GM18870 (cell line): ENCODE results near the gene XCR1.
"Not testable (repeated sequence)": the region's sequence is repeated elsewhere in the genome, so short reads cannot be mapped to it uniquely, and the experiment has no call there.

Source experiments
- ATAC-seq: cut with Tn5 transposase; IDR thresholded peaks from one replicate; pipeline ENCODE4 v1.9.1; 2021; ENCODE audit warnings: moderate library complexity; ENCODE audit not compliant: unreplicated experiment

XCR1 gene, protein sequence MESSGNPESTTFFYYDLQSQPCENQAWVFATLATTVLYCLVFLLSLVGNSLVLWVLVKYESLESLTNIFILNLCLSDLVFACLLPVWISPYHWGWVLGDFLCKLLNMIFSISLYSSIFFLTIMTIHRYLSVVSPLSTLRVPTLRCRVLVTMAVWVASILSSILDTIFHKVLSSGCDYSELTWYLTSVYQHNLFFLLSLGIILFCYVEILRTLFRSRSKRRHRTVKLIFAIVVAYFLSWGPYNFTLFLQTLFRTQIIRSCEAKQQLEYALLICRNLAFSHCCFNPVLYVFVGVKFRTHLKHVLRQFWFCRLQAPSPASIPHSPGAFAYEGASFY

DNA sequence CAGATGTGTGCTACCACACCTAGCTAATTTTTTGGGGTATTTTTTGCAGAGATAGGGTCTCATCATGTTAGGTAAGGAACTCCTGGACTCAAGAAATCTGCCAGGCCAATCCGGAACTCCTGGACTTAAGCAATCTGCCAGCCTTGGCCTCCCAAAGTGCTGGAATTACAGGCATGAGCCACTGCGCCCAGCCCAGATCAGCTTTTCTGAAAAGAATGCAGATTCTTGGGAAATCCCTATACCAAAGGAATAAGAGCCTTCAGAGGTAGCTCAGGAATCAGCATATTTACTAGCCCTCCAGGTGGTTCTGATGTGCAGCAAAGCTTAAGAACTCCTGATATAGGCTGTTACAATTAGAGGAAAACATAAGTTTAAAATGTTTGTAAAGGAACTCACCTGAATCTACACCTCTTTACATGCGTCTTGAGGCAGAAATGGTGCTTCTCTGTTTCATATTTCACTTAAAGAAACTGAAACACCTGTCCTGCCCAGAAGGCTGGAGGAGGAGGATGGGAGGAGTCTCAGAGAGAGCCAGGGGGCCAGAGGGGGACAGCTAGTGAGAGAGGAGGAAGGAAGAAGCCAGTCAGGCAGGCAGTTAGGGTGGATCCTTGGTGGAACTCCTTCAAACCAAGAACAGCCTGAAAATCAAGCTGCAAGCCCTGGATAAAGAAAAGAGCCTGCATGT is at the start of gene XCR1:
TSS of gene XCR1 (minus strand) at position 463 of the 685 bp plus-strand sequence. CDS start 5,536 bp downstream, outside the sequence.
- no peak for ATAC-seq

DNA sequence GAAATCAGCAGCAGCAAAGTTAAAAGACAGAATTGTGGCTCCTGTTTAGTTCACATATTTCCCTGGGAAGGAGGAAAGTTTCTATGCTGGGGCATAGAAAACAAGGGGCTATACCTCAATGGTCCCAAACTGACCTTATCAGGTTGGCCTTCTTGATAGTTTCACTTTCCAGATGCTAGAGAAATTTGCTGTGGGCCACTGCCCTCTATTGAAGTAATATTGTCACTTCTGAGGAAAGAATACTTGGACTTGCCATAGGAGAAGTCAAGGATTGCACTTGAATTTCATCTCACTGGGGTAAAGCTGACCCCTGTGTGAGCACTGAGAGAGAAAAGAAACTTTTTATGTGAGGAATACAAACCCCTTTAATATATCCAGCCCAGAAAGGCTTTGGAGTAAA is 49.3 kb upstream of the XCR1 start:
- no peak for ATAC-seq

- no peak for ATAC-seq
Measured at GRCh38 chr3:46075816-46076215, 48.5 kb upstream of the XCR1 start.

DNA sequence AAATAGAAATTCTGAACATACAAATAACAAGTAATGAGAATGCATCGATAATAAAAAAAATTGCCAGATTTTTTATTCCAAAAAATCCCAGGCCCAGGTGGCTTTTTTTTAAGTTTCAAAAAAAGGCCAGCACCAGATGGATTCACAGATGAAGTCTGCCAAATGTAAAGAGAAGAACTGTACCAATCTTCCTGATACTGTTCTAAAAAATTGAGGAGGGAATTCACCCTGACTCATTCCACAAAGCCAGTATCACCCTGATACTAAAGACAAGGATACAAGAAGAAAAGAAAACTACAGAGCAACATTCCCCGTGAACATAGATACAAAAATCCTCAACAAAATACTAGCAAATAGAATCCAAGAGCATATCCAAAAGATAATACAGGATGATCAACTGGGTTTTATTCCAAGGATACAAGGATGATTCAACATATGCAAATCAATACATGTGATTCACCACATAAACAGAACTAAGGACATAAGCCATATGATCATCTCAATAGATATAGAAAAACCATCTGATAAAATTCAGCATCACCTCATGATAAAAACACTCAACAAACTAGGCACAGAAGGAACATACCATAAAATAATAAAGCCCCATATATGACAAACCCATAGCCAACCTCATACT is 44.1 kb upstream of the XCR1 start:
- ATAC-seq = no peak

DNA sequence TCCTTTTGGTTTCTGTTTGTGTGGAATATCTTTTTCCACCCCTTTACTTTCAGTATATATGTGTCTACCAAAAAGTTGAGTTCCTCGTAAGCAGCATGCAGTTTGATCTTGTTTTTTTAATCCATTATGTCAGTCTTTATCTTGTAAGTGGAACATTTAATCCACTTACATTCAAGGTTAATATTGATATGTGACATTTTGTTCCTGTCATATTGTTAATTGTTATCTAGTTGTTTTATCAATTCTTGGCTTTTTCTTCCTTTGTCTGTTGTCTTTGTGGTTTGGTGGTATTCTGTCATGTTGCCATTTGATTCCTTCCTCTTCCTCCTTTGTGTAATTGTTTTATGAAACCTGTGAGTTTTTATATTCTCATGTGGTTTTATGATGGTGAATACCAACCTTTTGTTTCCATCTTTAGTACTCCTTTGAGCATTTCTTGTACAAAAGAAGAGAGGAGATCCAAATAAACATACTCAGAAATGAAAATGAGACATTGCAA is 43.4 kb upstream of the XCR1 start:
- no peak for ATAC-seq

DNA sequence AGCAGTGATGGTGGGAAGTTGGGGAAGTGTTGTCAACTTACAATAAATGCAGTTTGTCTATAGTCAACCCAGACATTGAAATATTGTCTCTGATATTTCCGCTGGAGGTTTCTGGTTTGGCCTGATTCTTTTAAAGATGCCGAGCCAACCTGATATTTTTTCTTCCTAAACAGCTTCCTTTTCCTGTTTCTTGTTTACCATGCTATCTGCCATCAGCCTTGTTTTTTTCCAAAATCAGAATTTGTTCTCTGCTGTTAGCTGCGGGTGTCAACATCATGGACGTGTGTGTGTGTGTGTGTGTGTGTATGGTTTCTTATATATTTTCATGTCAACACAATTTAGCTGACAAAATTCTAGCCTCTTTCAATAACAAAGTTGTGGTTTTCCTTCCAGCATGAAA is 41.2 kb upstream of the XCR1 start:
- ATAC-seq = no peak

DNA sequence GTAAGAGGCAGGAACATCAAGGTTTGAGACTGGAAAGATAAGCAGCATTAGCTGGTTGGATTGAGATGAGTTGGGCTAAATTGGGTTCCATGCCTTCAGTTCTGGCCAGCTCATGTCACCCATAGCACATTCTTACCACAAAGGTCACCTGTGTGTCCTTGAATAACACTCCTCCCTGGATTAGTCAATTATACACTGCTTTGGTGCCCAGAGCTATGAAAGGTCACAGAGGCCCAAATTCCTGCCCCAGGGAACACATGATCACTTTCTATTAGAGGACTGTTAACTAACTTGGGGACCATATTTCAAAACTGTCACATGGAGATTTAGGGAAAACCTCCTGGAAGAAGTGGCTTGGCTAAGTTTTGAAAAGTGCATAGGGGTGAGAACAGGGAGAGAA is 40.1 kb upstream of the XCR1 start:
- ATAC-seq = no peak

DNA sequence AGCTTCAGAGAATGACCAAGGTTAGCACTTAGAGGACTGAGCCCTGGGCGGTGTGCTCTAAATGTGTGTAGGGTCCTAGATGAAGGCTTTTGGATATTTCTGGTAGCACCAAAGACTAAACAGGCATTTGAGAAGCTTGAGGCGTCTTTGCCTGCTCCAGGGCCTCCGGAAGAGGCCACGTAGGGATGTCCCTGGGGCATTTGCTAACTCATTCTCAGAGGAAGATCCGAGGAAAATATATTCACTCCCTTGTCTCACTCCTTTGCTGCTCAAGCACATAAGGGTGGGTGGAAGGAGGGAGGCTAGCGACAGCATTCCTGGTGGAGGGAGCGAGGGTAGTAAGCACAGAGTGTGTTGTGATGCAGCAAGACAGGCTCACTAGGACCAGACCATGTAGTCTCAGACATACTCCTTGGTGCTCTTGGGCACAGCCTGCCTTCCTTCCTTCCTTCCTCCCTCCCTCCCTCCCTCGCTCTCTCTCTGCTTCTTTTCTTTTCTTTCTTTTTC is 38.5 kb upstream of the XCR1 start:
- ATAC-seq = no peak

- peak; percentile 40 for ATAC-seq
Measured at GRCh38 chr3:46065294-46065705, 38.0 kb upstream of the XCR1 start.

GRCh38 chr3:46062679-46063078 is 35.4 kb upstream of the XCR1 start:
- no peak for ATAC-seq

DNA sequence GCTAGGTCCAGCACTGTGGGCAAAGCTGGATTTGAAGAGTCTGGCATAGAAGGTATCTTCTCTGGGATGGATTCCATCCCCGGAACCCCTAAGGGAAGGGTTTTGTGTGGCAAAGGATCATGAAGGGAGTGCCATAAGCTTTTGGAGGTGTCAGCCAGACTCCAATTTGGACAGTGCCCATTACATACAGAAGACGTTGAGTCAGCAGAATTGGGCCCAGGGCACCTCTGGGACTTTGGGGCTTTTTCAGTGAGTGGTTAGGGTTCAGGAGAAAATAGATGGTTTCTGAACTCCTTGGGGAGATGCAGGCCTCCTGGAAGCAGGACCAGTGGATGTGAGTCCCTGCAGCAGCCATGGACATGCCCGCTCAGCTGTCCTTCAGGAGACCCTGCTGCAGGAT is 34.6 kb upstream of the XCR1 start:
- ATAC-seq = no peak

GRCh38 chr3:46061108-46061720 is 33.9 kb upstream of the XCR1 start:
- no peak for ATAC-seq

- ATAC-seq = no peak
Measured at GRCh38 chr3:46060551-46060950, 33.3 kb upstream of the XCR1 start.

DNA sequence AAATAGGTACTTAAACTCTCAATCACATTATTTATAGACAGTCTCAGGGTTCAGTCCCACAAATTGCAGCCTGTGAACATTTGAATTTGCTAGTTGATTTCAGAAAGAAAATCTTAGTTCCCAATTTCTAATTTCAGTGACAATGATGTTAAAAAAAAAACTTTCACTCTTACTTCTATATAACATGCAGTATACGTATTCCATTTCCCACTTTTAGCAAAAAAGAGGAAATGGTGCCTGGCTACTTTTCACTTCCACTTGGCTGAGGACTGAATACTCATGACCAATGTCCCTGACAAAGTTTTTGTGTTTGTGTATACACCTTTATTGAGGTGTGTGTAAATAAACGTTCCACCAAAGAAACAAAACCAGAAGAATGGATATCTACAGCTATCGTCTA is 32.1 kb upstream of the XCR1 start:
- ATAC-seq = no peak

GRCh38 chr3:46058981-46059380 is 31.7 kb upstream of the XCR1 start:
- no peak for ATAC-seq

DNA sequence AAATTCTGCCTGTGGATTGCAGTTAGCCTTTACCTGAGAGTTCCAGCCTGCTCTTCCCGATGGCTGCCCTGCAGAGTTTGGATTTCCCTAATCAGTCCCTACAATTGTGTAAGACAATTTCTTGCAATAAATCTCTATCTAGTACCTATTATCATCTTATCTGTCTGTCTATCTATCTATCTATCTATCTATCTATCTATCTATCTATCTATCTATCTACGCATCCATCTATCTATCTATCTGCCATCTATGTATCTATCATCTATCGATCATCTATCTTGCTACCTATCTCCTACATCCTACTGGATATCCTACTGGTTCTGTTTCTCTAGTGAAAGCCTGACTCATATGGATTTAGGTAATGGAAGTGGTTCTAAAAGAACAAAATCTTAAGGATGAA is 30.4 kb upstream of the XCR1 start:
- no peak for ATAC-seq

GRCh38 chr3:46056686-46057085 is 29.4 kb upstream of the XCR1 start:
- ATAC-seq = no peak

- ATAC-seq = not testable (repeated sequence)
Measured at GRCh38 chr3:46053761-46054515, 26.7 kb upstream of the XCR1 start.

DNA sequence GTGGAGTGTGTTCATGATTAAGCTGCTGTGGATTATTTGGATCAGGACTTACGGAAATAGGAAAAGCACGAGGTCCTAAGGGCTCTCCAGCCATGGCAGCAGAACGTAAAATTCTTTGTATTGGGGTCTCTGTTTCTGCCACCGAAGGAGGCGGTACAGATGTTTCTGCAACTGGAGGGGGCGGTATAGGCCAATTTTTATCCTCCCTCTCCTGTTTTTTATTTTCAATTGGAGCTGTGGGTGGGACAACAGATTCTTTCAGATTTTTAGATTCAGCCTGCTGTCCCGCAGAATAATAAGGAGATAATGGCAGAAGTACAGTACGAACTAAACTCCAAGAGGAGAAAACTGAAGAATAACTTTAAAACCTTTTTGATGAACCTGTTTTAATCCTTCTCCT is 26.0 kb upstream of the XCR1 start:
- ATAC-seq = not testable (repeated sequence)

GRCh38 chr3:46052531-46052930 is 25.2 kb upstream of the XCR1 start:
- no peak for ATAC-seq

- no peak for ATAC-seq
Measured at GRCh38 chr3:46049093-46049492, 21.8 kb upstream of the XCR1 start.
